IMR-90 (cell line): ENCODE measurements around the gene PEF1.

Experiments
- MXI1 ChIP-seq: IDR thresholded peaks from 2 replicates; pipeline ENCODE4 v1.6.1; 2012; ENCODE audit warnings: low read depth, mild to moderate bottlenecking, low read length, moderate library complexity, borderline replicate concordance
- POLR2A ChIP-seq: IDR thresholded peaks from 2 replicates; pipeline ENCODE4 v1.6.1; 2012; ENCODE audit warnings: mild to moderate bottlenecking, low read depth, low read length
- RAD21 ChIP-seq: IDR thresholded peaks from 2 replicates; pipeline ENCODE4 v1.6.1; 2012; ENCODE audit warnings: low read length, improper control_type of control experiment
- SMC3 ChIP-seq: fragments of 150-350 bp; IDR thresholded peaks from 2 replicates; pipeline ENCODE4 v1.6.1; 2016; ENCODE audit warnings: low read depth, mild to moderate bottlenecking, antibody characterized with exemption, low read length, moderate library complexity
- TF ChIP-seq, protein P1 (sequence below): conservative IDR thresholded peaks from 2 replicates; pipeline ENCODE4 v1.5.1; 2012; ENCODE audit warnings: mild to moderate bottlenecking, low read depth, low read length, improper control_type of control experiment
- TF ChIP-seq, protein P2 (sequence below): fragments of 150-350 bp; IDR thresholded peaks from 2 replicates; pipeline ENCODE4 v1.6.1; 2017; ENCODE audit warnings: mild to moderate bottlenecking, antibody characterized with exemption, low read length, low read depth

DNA sequence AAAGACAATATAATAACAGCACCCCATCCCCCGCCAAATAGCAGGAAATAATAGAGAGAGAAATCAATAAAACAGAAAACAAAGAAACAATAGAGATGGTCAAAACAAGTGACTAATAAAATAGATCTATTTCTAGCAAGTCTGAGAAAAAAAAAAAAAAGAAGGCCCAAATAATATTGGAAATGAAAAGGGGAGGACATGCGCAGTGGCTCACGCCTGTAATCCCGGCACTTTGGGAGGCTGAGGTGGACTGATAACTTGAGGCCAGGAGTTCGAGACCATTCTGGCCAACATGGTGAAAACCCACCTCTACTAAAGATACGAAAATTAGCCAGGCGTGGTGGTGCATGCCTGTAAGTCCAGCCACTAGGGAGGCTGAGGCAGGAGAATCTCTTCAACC is 45.7 kb downstream of the PEF1 start:
- TF ChIP-seq, protein P1, sequence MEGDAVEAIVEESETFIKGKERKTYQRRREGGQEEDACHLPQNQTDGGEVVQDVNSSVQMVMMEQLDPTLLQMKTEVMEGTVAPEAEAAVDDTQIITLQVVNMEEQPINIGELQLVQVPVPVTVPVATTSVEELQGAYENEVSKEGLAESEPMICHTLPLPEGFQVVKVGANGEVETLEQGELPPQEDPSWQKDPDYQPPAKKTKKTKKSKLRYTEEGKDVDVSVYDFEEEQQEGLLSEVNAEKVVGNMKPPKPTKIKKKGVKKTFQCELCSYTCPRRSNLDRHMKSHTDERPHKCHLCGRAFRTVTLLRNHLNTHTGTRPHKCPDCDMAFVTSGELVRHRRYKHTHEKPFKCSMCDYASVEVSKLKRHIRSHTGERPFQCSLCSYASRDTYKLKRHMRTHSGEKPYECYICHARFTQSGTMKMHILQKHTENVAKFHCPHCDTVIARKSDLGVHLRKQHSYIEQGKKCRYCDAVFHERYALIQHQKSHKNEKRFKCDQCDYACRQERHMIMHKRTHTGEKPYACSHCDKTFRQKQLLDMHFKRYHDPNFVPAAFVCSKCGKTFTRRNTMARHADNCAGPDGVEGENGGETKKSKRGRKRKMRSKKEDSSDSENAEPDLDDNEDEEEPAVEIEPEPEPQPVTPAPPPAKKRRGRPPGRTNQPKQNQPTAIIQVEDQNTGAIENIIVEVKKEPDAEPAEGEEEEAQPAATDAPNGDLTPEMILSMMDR = no peak
- no peak for TF ChIP-seq POLR2A
- TF ChIP-seq RAD21 = no peak
- TF ChIP-seq MXI1 = no peak
- no peak for TF ChIP-seq SMC3
- TF ChIP-seq, protein P2, sequence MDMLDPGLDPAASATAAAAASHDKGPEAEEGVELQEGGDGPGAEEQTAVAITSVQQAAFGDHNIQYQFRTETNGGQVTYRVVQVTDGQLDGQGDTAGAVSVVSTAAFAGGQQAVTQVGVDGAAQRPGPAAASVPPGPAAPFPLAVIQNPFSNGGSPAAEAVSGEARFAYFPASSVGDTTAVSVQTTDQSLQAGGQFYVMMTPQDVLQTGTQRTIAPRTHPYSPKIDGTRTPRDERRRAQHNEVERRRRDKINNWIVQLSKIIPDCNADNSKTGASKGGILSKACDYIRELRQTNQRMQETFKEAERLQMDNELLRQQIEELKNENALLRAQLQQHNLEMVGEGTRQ = no peak
